Stimulated activated CD4-positive, alpha-beta T cell treated with anti-CD3 and anti-CD28 coated beads, Interleukin-2, amount 100 ng/mL, for 24 hours (primary cell): ENCODE data around the gene CPA4.
"Not testable (repeated sequence)": the region's sequence is repeated elsewhere in the genome, so short reads cannot be mapped to it uniquely, and the experiment has no call there.

Experiments used
- DNase-seq, 2 donors: peaks; one replicate each; pipeline ENCODE4 v3.0.0-alpha.2; 2020

CPA4 gene

DNA sequence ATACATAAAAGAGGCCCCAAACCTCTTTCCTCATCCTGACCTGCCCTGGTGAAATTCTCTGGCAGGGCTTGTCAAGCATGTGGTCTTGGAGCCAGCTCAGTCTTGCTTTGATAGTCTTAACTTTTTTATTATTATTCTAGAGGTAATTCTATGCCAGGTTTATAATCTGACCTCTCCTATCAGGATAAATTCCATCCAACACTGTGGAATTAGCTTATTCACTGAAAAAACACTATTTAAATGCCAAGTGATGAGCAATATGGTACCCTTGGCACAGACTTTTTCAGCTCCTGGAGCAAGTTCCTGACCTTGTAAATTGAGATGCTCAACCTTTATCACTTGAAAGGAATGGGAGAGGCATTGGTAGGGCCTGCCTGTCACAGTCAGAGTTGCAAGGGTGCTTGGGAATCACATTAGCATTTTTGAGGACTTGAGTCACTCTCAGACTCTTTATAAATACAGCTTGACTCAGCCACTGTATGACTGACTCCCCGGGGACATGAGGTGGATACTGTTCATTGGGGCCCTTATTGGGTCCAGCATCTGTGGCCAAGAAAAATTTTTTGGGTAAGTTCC is at the start of gene CPA4:
CPA4 (plus strand) TSS at position 480 of the 576 bp plus-strand sequence; CDS start at position 500, 20 bp downstream.
- no peak for DNase-seq

- DNase-seq = not testable (repeated sequence)
Observed at GRCh38 chr7:130243486-130243885, 49.5 kb upstream of the CPA4 start.

DNA sequence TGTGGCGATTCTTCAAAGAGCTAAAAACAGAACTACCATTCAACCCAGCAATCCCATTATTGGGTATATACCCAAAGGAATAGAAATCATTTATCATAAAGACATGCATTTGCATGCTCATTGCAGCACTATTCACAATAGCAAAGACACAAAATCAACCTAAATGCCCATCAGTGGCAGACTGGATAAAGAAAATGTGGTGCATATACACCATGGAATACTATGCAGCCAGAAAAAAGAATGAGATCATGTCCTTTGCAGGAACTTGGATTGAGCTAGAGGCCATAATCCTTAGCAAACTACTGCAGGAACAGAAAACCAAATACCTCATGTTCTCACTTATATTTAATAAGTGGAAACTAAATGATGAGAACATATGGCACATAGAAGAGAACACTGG is 46.5 kb upstream of the CPA4 start:
- DNase-seq = not testable (repeated sequence)

- not testable (repeated sequence) for DNase-seq
Observed at GRCh38 chr7:130248842-130249241, 44.1 kb upstream of the CPA4 start.

DNA sequence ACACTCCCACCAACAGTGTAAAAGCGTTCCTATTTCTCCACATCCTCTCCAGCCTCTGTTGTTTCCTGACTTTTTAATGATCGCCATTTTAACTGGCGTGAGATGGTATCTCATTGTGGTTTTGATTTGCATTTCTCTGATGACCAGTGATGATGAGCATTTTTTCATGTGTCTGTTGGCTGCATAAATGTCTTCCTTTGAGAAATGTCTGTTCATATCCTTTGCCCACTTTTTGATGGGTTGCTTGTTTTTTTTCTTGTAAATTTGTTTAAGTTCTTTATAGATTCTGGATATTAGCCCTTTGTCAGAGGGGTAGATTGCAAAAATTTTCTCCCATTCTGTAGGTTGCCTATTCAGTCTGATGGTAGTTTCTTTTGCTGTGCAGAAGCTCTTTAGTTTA is 43.3 kb upstream of the CPA4 start:
- DNase-seq = not testable (repeated sequence)

DNA sequence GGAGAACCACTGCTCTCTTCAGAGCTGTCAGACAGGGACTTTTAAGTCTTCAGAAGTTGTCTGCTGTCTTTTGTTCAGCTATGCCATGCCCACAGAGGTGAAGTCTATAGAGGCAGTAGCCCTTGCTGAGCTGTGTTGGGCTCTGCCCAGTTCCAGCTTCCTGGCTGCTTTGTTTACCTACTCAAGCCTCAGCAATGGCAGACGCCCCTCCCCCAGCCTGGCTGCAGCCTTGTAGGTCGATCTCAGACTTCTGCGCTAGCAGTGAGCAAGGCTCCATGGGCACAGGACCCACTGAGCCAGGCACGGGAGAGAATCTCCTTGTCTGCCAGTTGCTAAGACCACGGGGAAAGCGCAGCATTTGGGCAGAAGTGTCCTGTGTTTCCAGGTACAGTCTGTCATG is 38.4 kb upstream of the CPA4 start:
- DNase-seq = no peak

- DNase-seq = no peak
Observed at GRCh38 chr7:130256704-130257103, 36.3 kb upstream of the CPA4 start.

GRCh38 chr7:130258494-130259078 is 34.4 kb upstream of the CPA4 start:
- no peak for DNase-seq

DNA sequence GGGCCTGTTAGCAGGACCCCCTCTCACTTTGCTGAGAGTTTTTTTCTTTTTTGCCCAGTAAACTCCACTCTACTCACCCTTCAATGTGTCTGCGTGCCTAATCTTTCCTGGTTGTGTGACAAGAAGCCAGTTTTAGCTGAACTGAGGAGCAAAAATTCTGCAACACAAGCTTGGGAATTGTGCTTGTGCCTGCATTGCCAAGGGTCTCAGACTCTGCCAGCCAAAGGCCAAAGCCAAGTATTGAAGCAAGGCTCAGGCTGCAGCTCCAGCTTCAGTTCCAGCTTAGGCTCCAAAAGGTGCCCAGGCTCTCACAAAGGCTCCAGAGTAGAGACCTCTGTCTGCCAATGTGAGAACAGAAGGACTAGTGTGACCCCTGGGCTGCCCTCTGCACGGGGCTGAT is 30.5 kb upstream of the CPA4 start:
- DNase-seq = no peak

DNA sequence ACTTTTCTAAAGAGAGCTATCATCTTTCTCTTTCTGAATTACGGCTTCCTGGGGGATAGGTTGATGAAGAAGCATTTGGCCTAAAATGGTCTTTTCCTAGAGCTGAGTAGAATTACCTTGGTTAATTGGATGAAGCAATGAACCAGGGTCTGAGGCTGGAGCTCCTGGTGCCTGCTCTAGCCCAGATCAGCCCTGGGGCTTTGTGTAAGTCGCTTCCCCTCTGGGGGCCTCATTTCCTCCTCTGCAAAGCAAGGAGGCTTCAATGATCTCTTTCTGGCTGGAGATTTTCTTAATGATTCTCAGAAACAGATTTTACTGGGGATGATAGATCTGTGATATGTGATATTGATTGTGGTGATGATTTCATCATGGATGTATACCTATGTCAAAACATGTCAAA is 29.8 kb upstream of the CPA4 start:
- DNase-seq = no peak

DNA sequence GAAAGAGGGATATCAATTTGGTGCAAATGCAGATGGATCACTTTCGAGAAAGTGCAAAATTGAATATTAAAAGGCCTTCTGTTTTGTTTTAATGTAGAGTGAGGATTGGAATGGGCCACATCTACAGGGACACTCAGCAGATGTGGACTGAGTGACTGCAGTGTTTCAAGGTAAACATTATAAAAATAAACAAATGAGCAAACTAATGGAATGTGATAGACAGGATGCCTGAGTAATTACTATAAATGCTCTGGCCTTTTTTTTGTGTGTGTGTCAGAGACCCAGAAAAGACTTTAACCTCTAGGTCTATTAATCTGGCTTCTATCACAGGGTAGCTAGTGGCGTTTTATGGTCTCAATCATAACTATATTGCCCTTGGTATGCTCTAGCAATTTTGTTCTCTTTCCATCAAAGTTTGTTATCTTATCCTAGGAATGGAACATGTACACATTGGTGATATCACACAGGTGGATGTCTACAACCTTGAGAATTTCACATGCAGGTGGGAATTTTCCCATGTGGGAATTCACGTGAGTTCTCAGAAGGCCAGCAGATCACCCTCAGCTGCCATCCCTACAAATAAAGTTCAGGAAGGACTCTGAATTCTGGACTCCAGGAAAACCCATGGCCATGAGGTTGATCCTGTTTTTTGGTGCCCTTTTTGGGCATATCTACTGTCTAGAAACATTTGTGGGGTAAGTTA is 26.6 kb upstream of the CPA4 start, which contains the start of gene CPA2:
CPA2 (plus strand) TSS at position 606 of the 703 bp plus-strand sequence; CDS start at position 625, 19 bp downstream.
- DNase-seq = no peak

DNA sequence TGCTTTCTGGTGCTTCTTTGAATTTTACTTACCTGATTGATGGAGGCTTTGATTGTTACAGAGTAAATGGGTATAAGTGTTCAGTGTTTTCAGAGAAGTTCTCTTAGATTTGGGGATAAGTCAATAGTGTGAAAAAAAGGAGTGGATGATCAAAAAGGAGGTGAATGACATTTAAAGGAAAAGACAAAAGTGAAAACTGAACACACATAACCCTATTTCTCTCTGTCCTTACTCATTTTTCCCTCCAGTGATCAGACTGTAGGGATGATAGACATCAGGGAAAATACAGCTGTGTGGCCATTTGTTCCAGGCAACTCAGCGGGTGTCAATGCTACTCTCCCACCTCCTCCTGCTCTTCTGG is 26.0 kb upstream of the CPA4 start:
- DNase-seq = no peak

GRCh38 chr7:130268463-130269317 is 24.3 kb upstream of the CPA4 start:
- no peak for DNase-seq

DNA sequence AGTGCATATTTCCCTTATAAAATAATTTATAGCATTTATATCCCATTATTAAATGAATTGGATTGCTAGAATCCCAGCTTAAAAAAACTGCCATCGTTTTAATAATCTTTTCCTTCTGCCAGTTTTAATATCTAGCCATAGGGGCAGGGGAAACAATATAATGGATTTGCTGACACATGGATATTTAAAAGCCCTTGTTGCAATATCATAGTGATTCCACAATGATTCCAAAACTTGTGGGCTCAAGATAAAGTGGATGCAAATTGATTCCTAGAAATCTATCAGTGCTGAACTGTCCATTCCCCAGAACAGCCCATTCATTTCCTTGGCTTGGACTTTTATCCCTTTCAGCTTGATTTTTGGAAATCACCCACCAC is 23.7 kb upstream of the CPA4 start:
- no peak for DNase-seq

DNA sequence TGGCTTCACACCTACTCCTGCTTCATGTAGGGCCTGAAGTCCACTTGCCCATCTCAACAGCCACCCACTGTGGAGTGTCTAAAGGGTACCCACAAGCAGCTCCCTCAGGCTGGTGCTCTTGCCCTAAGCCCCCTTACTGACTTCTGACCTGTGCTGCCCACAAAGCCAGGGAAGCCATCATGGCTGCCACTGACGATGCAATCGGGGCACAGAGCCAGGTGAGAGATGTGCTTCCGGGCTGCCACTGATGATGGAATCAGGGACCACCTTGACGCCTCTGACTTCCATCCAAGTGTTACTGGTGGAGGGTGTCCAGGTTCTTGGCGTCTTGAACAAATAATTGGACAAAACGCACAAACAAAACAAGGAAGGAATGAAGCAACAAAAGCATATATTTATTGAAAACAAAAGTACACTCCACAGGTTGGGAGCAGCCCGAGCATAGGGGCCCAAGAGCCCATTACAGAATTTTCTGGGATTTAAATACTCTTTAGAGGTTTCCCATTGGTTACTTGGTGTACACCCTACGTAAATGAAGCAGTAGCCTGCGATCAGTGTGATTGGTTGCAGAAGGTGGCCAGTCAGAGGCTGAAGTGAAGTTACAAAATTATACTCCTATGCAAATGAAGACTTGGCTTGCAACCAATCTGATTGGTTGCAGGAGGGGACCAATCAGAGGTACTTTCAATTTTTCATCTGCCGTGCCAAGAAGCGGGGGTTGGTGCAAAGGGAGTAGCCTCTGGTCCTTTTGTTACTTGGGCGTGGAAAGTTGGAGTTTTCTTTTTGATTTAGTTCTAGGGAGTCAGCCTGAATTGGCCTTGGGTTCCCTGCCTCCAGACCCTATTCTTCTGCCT is 21.8 kb upstream of the CPA4 start:
- DNase-seq = no peak

- DNase-seq = no peak
Observed at GRCh38 chr7:130272381-130273080, 20.4 kb upstream of the CPA4 start.

DNA sequence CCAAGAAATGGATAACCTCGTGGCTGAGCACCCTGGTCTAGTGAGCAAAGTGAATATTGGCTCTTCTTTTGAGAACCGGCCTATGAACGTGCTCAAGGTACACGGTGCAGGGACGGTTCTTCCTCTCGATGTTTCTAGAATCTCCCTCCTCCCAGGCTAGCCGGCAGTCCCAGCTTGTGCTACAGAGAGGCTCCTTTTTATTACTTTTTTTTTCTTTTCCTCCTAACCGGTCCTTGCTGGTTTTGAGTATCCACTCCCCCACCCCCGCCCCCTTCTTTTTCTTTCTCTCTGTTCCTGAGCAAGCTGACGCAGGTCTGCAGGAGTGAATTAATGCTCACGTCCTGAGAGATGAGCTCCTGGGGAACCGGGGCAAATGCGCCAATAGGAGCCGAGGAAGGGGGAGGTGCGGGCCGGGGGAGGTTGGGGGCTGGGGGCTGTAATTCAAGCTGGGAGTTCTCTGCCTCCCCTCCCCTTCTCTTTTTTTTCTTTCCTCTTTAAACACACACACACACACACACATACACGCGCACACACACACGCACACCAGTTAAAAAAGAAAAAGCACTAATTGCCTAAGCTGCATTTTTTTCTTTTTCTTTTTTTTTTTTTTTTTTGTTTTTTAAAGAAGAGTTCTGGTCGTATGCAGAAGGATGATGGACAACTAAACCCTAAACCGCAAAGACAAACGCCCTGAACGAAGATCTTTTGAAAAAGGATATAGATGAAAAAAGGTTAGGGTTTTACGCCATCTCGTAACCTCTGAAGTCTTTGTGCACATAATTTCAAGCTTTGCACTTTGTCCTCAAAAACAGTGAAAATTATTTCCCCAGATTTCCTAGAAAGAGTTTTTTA is 19.7 kb upstream of the CPA4 start:
- peak in 1 of 2 donors; percentile 7 for DNase-seq

DNA sequence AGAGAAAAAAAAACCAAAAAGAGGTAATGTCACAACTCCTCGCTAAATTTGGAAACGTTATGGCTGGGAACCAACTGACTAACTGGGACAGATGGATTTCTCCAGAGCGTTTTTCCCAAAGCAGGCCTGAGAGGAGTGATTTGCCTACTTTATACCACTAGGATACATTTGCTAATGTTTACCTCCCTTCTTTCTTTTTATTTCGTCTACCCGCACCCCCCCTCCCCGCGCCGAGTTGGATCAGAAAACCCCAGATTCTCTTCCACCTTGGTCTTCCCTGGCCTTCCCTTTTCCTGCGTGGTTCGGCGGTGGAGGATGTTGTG is 19.1 kb upstream of the CPA4 start:
- DNase-seq = no peak

GRCh38 chr7:130274296-130274695 is 18.7 kb upstream of the CPA4 start:
- no peak for DNase-seq

DNA sequence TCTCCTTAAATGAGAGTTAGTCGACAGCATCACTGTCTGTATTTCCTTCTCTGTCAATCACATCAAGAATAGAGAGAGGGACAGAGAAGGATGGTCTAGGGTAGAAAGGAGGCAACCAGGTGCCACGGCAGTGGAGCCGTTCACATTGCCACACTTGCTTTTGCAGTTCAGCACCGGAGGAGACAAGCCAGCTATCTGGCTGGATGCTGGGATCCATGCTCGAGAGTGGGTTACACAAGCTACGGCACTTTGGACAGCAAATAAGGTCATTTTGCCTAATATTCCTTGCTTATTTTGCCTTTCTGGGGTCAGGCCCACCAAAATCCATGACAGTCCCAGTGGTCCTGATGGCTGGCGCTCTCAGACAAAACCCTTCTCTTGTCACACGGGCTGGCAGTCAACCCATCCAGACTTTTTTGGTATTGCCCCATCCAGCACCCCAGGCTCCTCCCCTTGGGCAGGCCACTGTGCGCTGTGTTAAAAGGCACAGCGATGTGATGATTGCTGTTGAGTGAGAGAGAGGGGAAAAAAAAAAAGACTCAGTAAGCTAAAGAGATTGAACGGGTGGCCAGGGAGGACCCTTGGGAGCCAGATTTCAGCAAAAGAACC is 17.9 kb upstream of the CPA4 start:
- no peak for DNase-seq
